GM12878 (cell line): ENCODE results near the gene BGLAP. TPM values are rescaled to one million over a fixed set of nuclear protein-coding genes. Genes with fewer than 3 reads are reported as not detected.

ENCODE experiments used
- ASH2L ChIP-seq: fragments of 300-600, 200-600 bp; sonication (generic); IDR thresholded peaks from 2 replicates; pipeline ENCODE4 v1.6.1; 2017; ENCODE audit warnings: low read depth, mild to moderate bottlenecking, borderline replicate concordance
- ATF3 ChIP-seq: IDR thresholded peaks from 2 replicates; pipeline ENCODE4 v1.6.1; 2011; ENCODE audit warnings: low read depth, mild to moderate bottlenecking, low read length, moderate library complexity, borderline replicate concordance; ENCODE audit errors: extremely low read depth
- BACH1 ChIP-seq: fragments of 450-650 bp; IDR thresholded peaks from 2 replicates; pipeline ENCODE4 v1.6.1; 2017; ENCODE audit warnings: mild to moderate bottlenecking, borderline replicate concordance
- BCL11A ChIP-seq: IDR thresholded peaks from 2 replicates; pipeline ENCODE4 v1.6.1; 2011; ENCODE audit warnings: low read depth, low read length
- CHD1 ChIP-seq: IDR thresholded peaks from 2 replicates; pipeline ENCODE4 v1.6.1; 2012; ENCODE audit warnings: low read depth, low read length, improper control_type of control experiment
- E2F4 ChIP-seq: IDR thresholded peaks from 2 replicates; pipeline ENCODE4 v1.6.1; 2012; ENCODE audit warnings: low read depth, low read length, improper control_type of control experiment
- ESRRA ChIP-seq: IDR thresholded peaks from 2 replicates; pipeline ENCODE4 v1.6.1; 2012; ENCODE audit warnings: mild to moderate bottlenecking, low read length, improper control_type of control experiment
- EZH2 ChIP-seq: IDR thresholded peaks from 2 replicates; pipeline ENCODE4 v1.6.1; 2012; ENCODE audit warnings: low read depth, mild to moderate bottlenecking, control low read depth, inconsistent platforms, low read length, borderline replicate concordance; ENCODE audit not compliant: control insufficient read depth
- IKZF1 ChIP-seq: fragments of 450-650 bp; conservative IDR thresholded peaks from 2 replicates; pipeline ENCODE4 v1.6.1; 2017; ENCODE audit warnings: antibody characterized with exemption, mild to moderate bottlenecking
- MAX ChIP-seq: IDR thresholded peaks from 2 replicates; pipeline ENCODE4 v1.6.1; 2012; ENCODE audit warnings: low read depth, low read length, improper control_type of control experiment
- NR2C1 ChIP-seq: fragments of 450-650 bp; IDR thresholded peaks from 2 replicates; pipeline ENCODE4 v1.6.1; 2017; ENCODE audit warnings: antibody characterized with exemption, mild to moderate bottlenecking, moderate library complexity
- NRF1 ChIP-seq: conservative IDR thresholded peaks from 2 replicates; pipeline ENCODE4 v1.6.1; 2011; ENCODE audit warnings: mild to moderate bottlenecking, low read depth, low read length, improper control_type of control experiment
- PAX5 ChIP-seq: IDR thresholded peaks from 2 replicates; pipeline ENCODE4 v1.6.1; 2011; ENCODE audit warnings: low read depth, low read length, borderline replicate concordance
- POU2F2 ChIP-seq: IDR thresholded peaks from 3 replicates; pipeline ENCODE4 v1.6.1; 2011; ENCODE audit warnings: low read depth, mild to moderate bottlenecking, low read length, borderline replicate concordance
- SP1 ChIP-seq: IDR thresholded peaks from one replicate; pipeline ENCODE4 v1.6.1; 2011; ENCODE audit warnings: low read depth, low read length
- SREBF1 ChIP-seq: IDR thresholded peaks from 2 replicates; pipeline ENCODE4 v1.6.1; 2012; ENCODE audit warnings: mild to moderate bottlenecking, low read length
- TAF1 ChIP-seq: IDR thresholded peaks from 2 replicates; pipeline ENCODE4 v1.6.1; 2011; ENCODE audit warnings: mild to moderate bottlenecking, low read depth, low read length, borderline replicate concordance
- USF2 ChIP-seq: IDR thresholded peaks from 2 replicates; pipeline ENCODE4 v1.6.1; 2011; ENCODE audit warnings: low read depth, low read length, improper control_type of control experiment, borderline replicate concordance
- ZNF384 ChIP-seq: IDR thresholded peaks from 2 replicates; pipeline ENCODE4 v1.6.1; 2012; ENCODE audit warnings: low read depth, mild to moderate bottlenecking, low read length, improper control_type of control experiment, borderline replicate concordance
- ZZZ3 ChIP-seq: IDR thresholded peaks from 2 replicates; pipeline ENCODE4 v1.6.1; 2011; ENCODE audit warnings: low read depth; ENCODE audit not compliant: control insufficient read depth, insufficient read length
- polyA plus RNA-seq, 11 experiments: library from polyadenylated mRNA; depleted of rRNA in 4 of 11; unstranded in 6 of 11; stranded (reverse) in 5 of 11; fragments of >200 nt; fragmentation: Nextera tagmentation in 4 of 11; fragmentation: Illumina TruSeq in 1 of 11; extraction: Ambion mirVana in 4 of 11; extraction: Trizol in 1 of 11; gene quantifications; 1 replicate in 1 of 11; 2 replicates in 10 of 11; pipeline versions ENCODE4 v1.2.1 to v1.2.3, GENCODE V29; 2011 to 2016; ENCODE audit warnings: inconsistent platforms in 2 of 11, missing spikeins in 2 of 11, low read depth in 1 of 11
- total RNA-seq, 4 experiments: library from RNA; depleted of rRNA in 3 of 4; stranded (reverse); fragments of >200 nt in 3 of 4; fragmentation: Illumina TruSeq in 1 of 4; extraction: Trizol in 1 of 4; gene quantifications; 2 replicates each; pipeline versions ENCODE4 v1.2.1 to v1.2.3, GENCODE V29; 2013 to 2021
- TF ChIP-seq, protein P1 (sequence below): fragments of 450-650 bp; IDR thresholded peaks from 2 replicates; pipeline ENCODE4 v1.6.1; 2016; ENCODE audit warnings: mild to moderate bottlenecking
- TF ChIP-seq, protein P2 (sequence below): fragments of 450-650 bp; IDR thresholded peaks from 2 replicates; pipeline ENCODE4 v1.6.1; 2016; ENCODE audit warnings: mild to moderate bottlenecking
- TF ChIP-seq, protein P3 (sequence below): IDR thresholded peaks from 2 replicates; pipeline ENCODE4 v1.6.1; 2011; ENCODE audit warnings: borderline replicate concordance, low read depth, mild to moderate bottlenecking, moderate library complexity, low read length; ENCODE audit not compliant: insufficient read depth, poor library complexity, severe bottlenecking

The BGLAP gene
- total and polyA plus RNA-seq, 10 of the 15 experiments (the other 5 are each of a cell fraction or from before 2014, with no cell fraction given) = 0.20 to 1.8 (median 0.40) TPM; not detected in 3

GRCh38 chr1:156198831-156199349, 43.1 kb upstream of the BGLAP start (continued):
- TF ChIP-seq CHD1 = no peak
- TF ChIP-seq MAX = no peak
- no peak for TF ChIP-seq E2F4
- TF ChIP-seq BCL11A = no peak
- TF ChIP-seq ZNF384 = no peak
- TF ChIP-seq ASH2L = peak; percentile 80; the same call in 1 of the 2 replicates
- TF ChIP-seq TAF1 = no peak
- no peak for TF ChIP-seq SP1
- TF ChIP-seq, protein P1, sequence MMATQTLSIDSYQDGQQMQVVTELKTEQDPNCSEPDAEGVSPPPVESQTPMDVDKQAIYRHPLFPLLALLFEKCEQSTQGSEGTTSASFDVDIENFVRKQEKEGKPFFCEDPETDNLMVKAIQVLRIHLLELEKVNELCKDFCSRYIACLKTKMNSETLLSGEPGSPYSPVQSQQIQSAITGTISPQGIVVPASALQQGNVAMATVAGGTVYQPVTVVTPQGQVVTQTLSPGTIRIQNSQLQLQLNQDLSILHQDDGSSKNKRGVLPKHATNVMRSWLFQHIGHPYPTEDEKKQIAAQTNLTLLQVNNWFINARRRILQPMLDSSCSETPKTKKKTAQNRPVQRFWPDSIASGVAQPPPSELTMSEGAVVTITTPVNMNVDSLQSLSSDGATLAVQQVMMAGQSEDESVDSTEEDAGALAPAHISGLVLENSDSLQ = peak; percentile 25; the same call in 1 of the 2 replicates
- TF ChIP-seq BACH1 = no peak
- no peak for TF ChIP-seq POU2F2
- TF ChIP-seq ESRRA = no peak
- no peak for TF ChIP-seq ZZZ3
- TF ChIP-seq NR2C1 = no peak
- TF ChIP-seq, protein P2, sequence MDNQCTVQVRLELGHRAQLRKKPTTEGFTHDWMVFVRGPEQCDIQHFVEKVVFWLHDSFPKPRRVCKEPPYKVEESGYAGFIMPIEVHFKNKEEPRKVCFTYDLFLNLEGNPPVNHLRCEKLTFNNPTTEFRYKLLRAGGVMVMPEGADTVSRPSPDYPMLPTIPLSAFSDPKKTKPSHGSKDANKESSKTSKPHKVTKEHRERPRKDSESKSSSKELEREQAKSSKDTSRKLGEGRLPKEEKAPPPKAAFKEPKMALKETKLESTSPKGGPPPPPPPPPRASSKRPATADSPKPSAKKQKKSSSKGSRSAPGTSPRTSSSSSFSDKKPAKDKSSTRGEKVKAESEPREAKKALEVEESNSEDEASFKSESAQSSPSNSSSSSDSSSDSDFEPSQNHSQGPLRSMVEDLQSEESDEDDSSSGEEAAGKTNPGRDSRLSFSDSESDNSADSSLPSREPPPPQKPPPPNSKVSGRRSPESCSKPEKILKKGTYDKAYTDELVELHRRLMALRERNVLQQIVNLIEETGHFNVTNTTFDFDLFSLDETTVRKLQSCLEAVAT = no peak; the same call in 1 of the 2 replicates
- no peak for TF ChIP-seq EZH2
- no peak for TF ChIP-seq NRF1
- TF ChIP-seq ATF3 = no peak
- TF ChIP-seq USF2 = no peak
- TF ChIP-seq IKZF1 = peak; percentile 62
- TF ChIP-seq PAX5 = 0 out of 2 replicates have a peak, but pooled peaks have one; percentile 13
- TF ChIP-seq, protein P3, sequence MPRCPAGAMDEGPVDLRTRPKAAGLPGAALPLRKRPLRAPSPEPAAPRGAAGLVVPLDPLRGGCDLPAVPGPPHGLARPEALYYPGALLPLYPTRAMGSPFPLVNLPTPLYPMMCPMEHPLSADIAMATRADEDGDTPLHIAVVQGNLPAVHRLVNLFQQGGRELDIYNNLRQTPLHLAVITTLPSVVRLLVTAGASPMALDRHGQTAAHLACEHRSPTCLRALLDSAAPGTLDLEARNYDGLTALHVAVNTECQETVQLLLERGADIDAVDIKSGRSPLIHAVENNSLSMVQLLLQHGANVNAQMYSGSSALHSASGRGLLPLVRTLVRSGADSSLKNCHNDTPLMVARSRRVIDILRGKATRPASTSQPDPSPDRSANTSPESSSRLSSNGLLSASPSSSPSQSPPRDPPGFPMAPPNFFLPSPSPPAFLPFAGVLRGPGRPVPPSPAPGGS = no peak
- TF ChIP-seq SREBF1 = no peak
